DMS153 treated with DMSO at 0.1 percent for 48 hours (cell line): ENCODE results near the gene CDC42EP4.
"Not testable (repeated sequence)": the region's sequence is repeated elsewhere in the genome, so short reads cannot be mapped to it uniquely, and the experiment has no call there.

Experiments
- DNase-seq: peaks from one replicate; lab custom pipeline; 2025; ENCODE audit not compliant: unreplicated experiment; lab: John Stamatoyannopoulos, UW

Gene CDC42EP4

DNA sequence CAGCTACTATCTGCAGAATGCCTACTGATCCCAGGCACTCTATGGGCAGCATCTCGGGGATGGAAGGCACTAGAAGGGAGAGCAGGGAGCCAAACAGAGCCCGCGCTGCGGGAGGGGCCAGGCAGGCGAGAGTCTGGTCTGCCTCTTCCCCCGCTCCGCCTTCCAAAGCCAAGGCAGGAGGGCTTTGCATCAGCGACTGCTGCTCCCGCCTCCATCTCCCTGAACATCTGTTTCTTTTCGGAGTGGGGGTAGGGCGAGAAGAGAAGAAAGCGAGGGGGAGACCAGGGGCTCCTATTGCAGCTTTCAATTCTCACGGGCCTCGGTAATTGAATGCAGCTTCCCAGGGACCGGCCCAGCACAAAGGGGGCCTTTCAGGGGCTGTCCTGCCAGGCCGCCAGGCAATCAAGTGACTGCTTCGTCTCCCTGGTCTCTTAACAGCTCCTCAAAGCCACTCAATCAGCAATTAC is 31.4 kb upstream of the CDC42EP4 start:
- no peak for DNase-seq

DNA sequence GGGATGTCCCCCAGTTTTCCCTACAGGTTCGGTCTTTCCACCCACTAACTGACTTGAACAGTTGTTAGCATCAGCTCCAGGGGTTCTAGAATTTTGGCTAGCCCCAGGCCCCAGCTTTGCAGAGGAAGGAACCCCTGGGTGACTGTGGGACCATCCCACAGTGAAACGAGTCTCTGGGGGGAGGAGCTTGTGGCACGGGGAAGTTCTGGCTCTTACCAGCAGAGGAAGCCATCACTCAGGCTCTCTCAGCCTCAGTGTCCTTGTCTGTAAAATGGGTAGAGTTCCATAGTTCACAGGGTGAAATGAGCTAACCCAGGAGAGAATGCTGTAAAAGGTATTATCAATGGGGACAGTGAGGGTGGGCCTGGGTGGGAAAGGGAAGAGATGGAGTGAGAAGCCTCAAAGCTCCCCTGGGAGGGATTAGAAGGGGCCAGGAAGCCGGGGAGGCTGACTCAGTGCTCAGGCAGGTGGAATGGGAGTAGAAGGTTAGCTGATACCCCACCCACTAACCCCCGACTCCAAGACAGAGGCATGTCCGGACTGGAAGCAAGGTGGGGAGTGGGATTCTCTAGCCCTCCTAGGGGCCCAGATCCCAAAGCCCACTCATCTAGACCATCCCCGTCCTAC is 30.9 kb upstream of the CDC42EP4 start:
- DNase-seq = no peak

DNA sequence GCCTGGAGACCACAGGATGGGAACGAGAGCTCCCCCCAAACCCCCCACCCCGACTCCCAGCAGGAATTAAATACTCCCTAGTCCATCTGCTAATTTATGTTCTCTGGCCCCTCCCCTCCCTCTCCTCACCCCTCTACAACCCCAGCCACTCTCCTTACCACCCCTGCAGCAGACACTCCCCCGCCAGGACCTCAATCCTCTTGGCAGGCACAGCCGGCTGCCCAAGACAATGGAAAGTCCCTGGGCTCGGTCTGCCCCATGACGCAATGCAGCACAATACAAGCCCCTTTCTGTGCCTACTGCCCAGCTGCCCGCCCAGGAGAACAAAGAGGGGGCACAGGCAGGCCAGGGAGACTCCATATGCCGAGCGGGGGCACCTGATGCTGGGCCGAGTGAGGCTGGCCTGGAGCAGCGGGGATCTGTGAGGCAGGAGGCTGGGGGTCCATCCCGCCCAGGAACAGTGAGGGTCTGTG is 30.3 kb upstream of the CDC42EP4 start:
- DNase-seq = no peak

DNA sequence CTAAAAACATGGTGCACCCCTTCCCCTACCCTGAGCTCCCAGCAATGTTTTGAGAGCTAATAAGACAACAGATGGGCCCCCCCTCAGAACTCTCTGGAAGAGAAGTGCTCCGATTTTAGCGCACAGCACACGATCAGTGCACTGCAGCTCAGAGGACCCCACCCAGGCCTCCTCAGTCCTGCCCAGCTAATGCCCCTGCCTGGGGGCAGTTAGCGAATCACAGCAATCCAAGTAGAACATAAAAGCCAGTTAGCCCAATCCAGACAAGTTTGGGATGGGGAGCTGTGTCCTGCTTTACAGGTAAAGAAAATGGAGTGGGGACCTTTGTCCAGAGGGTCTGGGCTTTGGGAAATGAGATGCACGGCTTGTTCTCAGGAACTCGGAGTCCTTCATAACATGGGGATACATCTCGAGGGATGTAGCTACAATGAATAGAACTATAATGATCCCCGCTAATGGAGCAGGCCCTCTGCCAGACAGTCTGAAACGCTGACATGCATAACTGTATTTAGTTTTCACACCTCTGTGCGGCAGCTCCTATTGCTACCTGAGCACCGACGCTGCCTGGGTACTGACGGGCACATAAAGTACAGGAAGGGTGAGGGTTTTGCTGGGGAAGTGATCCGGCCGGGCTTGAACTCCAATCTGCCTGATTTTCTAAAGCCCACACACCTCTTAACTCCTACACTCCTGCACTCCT is 29.7 kb upstream of the CDC42EP4 start:
- DNase-seq = peak; percentile 38

DNA sequence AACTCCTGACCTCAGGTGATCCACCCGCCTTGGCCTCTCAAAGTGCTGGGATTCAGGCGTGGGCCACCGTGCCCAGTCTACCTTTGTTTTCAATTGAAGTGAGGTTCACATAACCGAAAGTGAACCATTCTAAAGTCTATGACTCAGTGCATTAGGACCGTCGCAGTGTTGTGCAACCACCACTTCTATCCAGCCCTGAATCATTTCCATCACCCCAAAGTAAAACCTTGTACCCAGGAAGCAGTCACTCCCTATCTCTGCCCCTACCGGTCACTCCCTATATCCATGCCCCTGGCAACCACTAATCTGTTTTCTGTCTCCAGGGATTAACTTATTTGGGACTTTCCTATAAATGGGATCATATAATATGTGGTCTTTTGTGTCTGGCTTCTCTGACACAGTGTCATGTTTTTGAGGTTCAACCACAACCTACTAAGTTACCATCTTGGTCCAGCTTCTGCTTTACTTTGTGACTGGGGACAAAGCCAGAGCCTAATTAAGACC is 28.3 kb upstream of the CDC42EP4 start:
- no peak for DNase-seq

- no peak for DNase-seq
Measured at GRCh38 chr17:73338566-73339197, 26.9 kb upstream of the CDC42EP4 start.

DNA sequence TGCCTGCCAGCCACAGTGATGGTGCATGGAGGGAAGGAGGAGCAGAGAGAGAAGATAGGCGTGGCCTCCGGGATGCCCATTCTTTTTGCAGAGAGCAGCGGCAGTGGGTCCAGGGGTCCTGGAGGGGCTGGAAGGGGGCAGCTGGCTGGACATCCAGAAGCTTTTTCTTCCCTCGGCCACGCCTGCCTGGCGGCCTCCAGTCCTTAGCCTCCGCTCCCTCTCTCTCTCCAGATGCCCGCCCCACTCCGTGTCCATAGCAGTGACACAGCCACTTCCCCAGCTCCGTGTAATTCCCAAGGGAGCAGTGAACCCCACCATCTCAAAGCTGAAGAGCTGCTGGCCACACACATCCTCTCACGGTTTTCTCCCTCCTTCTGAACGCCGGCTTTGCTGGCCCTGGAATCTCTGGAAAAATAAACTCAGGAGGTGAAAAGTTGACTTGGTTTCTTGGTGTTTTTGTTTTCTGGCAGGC is 26.3 kb upstream of the CDC42EP4 start:
- DNase-seq = no peak

- DNase-seq = no peak
Measured at GRCh38 chr17:73337330-73337710, 25.5 kb upstream of the CDC42EP4 start.

DNA sequence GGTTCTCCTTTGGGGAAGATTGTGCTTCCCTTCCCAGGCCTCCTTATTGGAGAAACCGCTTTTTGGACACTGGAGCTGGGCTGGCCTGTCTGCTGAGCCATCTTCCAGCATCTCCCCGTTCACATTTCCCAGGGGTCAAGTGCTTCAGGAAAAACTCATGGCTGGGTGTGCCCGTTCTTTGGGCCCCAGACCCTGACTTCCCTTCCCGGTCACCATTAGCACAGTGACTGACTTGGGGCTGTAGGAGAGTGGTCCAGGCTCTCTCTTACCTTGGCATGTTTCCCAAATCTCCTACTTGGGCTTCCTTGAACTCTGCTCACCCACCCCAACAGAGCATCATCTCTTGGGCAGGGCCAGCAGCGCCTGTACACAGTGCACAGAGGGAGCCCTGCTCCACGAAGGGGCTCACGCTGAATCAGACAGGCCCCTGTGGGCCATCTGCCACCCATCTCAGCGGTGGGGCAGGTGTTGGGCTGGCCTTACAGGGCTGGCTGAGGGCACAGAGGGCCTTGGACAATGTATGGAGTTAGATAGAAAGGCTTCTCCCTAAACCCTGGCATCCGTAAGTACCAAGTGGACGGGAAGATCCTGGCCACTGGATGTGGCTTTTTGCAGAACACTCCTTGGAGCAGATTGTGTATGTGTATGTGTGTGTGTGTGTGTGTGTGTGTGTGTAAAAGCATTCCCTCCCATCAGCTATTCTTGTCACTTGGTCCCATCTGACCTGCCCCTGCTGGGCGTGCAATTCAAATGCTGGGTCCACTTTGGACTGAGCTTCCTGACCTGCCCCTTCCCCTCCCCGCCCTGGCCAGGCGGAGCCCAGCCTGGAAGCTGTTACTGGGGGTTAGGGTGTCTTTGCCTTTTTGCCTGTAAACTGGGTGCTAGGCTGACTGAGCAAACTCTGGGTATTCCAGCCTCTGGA is 24.9 kb upstream of the CDC42EP4 start:
- DNase-seq = no peak

DNA sequence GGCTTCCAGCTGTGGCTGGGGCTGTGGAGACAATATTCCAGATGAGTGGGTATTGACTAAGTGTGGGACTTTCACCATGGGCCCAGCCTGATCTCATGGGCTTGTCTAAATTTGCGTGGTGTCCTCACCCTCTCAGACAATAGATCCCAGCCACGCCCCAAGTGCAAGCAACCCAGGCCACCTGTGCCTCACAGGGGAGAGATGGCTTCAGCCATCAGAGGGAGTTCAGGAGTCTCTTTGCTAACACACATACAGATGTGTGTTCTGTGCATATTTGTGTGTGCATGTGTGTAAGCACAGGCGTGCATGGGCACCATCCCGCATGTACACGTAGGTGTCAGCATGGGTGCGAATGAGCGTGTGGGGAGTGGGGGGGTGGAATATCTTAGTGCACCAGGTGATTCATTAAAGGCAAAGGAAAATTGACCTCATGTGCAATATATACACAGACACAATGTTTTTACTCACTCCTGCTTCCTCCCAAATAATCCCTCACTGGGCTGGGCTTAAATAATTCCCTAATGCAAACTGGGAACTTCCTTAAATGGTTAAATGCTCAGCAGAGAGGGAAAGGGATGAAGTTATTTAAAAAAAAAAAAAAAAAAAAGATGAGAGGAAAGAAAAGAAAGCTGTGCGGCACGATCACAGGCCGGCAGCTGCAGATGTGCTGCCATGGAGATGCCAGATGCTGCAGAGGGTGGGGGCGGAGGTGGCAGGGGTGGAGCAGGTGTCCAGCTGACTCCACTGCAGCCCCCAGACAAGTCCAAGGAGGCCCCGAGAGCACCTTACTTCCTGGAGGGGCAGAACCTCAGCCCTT is 24.0 kb upstream of the CDC42EP4 start:
- DNase-seq = peak; percentile 12

DNA sequence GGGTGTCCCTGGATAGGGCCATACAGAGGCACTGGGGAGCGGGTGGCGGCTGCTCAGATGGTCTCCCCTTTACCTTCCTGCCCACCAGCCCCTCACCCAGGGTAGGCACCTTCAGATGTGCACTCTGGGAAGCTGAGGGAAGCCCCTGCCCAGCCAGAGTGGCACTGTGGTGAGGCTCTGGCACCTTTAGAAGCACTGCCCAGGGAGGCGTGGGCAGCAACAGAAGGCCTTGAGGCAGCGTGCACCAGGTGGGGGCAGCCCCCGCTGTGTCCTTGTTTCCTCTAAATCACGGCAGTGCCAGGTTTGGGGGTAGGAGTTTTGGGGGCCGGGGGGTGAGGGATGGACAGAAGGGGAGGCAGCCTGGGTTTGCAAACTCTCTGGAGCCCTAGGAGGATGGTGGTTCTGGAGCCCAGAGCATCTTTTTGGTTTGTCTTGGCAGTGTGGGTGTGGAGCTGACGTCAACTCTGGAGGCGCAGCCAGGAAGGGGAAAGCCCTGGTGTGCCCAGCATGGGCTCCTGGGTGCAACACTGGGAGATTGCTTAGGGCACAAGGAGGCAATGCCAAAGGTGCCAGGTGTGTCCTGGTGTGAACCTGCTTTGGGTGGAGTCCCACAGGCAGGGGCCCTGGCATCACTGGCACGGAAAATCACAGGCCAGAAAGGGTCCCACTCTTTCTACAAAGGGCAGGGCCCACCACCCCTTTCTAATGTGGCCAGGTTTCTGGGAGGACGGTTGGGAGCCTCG is 23.1 kb upstream of the CDC42EP4 start:
- no peak for DNase-seq

DNA sequence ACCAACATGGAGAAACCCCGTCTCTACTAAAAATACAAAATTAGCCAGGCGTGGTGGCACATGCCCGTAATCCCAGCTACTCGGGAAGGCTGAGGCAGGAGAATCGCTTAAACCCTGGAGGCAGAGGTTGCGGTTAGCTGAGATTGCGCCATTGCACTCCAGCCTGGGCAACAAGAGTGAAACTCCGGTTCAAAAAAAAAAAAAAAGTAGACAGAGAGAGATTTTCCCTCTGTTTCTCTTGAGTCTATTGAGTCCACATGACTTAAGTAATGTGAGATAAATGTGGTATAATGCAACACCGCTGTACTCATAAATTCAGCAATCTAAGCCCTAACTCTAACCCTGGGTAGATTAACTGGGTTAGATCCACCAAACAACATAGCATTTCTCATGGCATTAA is 21.6 kb upstream of the CDC42EP4 start:
- DNase-seq = not testable (repeated sequence)

- no peak for DNase-seq
Measured at GRCh38 chr17:73331060-73331459, 19.3 kb upstream of the CDC42EP4 start.

GRCh38 chr17:73327676-73328075 is 15.9 kb upstream of the CDC42EP4 start:
- no peak for DNase-seq

- no peak for DNase-seq
Measured at GRCh38 chr17:73325527-73325842, 13.7 kb upstream of the CDC42EP4 start.

GRCh38 chr17:73324711-73325526 is 13.1 kb upstream of the CDC42EP4 start:
- no peak for DNase-seq

- DNase-seq = no peak
Measured at GRCh38 chr17:73324160-73324475, 12.3 kb upstream of the CDC42EP4 start.

- DNase-seq = no peak
Measured at GRCh38 chr17:73323409-73324159, 11.8 kb upstream of the CDC42EP4 start.
